Right ventricle myocardium inferior (tissue), 1 donor: ENCODE data around the gene NKX2-3. TPM values are rescaled to one million over a fixed set of nuclear protein-coding genes. Genes with fewer than 3 reads are reported as not detected.

Experiments used
- ATAC-seq: fragments of 200-7000 bp; cut with Tn5 transposase; one replicate; pipeline ENCODE4 v1.9.1; 2020; ENCODE audit warnings: mild to moderate bottlenecking, moderate library complexity
- DNase-seq: peaks from one replicate; pipeline ENCODE4 v3.0.0; 2021; ENCODE audit errors: missing footprints
- intact Hi-C: fragments of 100-400 bp; cut with DNase I; formaldehyde crosslinking; loops from one replicate; pipeline ENCODE4 v1.11.0; 2022
- total RNA-seq: library from RNA; stranded (reverse); fragmentation: NEBNext Ultra II Directional; extraction: Animal tissue kit (Norgen Biotek cat#: 25700); gene quantifications from one replicate; pipeline ENCODE4 v1.2.1, GENCODE V29; 2021
- donor health status: DM: no; HTN: yes; CAD: no; lungs with severe emphysema.

Gene NKX2-3
- total RNA-seq, 1 donor from 2014 or later, result not detected

DNA sequence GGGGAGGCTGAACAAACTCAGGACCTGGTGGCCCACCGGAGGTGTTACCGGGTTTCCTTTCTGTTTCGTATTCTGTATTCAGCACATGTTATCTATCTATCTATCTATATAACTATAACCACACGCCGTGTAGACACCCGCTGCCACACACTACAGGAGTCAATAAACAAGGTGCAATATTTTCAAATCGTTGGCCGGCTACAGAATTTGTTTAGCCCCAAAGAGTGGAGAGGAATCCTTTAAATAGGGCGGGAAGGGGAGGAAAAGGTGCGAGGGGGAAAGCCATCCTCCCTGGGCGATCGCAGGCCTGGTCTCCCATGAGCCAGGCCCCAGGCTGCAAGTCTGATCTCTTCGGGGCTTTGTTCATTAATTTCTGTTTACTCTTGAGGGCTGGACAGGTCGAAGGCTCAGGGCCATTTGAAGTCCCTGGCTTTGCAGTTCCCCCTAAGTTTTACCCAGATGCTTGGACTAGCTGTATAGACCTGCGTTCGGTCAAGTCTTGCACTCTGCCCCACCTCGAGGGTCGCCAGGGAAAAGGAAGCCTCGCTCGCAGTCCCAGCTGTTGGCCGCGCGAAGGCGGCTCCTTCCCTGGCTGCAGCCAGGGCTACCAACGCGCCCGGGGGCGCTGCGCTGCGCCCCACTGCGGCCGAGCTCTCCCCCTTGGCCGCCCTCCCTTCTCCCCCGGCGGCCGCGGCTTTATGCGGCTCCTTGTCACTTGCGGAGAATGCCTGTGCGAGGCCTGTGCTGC, 3.8 kb downstream of the NKX2-3 start:
- DNase-seq (no peak), ATAC-seq (no peak)
- intact Hi-C loops, result no loop called here

DNA sequence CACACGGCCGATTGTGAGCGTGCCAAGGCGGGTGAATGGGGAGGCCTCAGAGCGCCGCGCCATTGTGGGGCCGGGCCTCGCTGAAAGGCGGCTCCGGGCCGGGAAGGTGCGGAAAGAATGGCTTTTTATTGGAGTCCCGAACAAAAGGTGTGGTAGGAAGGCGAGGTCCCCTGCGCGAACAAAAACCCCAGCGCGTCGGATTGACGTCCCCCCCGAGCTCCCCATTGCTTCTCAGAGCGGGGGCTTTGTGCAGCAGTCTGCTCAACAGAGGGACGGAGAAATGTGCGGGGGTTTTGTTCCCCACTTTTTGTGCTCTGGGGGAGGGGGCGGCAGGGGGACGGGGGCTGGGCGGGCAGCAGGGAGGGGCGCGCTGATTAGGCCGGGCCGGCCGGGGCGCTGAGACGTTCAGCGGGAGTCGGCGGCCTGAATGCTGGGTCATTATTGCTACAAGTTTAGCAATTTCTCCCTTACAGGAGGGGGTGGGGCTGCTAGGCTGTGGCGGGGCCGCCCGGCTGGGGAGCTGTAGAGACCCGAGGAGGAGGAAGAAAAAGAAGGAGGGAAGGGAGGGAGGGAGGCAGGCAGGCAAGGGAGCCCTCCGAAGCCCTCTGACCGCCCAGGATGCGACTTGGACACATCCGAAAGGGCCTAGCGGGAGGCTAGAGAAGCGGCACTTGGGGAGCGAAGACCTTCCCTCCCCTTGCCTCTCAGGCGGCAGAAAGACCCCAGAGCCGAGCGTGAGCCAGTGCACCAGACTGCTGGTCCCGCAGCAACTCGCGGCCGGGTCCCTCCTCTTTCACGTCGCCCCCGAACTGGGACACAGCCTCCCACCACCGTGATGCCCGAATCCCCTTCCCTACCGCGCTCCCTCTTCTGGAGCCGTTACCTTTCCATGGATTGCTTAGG, 4.6 kb downstream of the NKX2-3 start:
- intact Hi-C loops, result no loop called here
- no peak for DNase-seq
- no peak for ATAC-seq

DNA sequence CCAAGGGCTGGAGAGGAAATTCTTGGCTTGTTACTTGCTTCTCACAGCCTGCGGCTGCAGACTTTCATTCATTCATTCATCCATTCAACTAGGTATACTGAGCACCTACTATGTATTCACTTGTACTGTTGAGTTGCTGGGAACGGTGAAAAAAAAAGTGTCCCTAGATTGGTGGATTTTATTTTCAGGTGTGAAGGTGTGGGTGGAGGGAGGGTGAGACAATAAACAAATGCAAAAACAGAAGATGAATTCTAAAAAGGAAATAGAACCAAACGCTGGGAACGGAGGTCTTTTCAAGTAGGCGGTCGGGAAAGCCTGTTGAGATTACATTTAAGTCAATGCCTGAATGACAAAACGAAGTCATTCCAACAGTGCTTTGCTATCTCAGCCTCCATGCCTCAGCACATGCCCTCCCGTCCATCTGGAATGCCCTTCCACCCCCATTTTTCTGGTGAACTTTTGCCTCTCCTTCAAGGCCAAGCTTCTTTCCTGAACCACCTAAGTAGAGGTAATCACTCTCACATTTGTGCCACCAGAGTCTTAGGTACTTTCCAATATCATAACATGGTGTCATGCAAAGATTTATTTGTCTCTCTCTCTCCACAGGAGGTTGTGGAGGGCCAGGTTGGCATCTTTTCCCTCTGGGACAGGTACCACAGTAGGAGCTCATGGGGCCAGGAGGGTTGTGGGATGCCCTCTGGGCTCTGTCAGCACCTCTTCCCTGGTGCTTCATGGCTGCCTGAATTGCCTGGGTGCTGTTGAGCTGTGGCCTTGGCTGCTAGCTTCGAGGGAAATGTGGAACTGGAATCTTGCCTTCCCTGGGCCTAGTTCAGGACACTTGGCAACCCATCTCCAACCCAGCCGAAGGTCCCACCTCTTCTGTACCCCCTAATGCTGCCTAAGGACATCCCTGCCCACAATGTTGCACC, 5.5 kb downstream of the NKX2-3 start:
- ATAC-seq, result no peak
- intact Hi-C loops, result no loop called here
- DNase-seq, result no peak

DNA sequence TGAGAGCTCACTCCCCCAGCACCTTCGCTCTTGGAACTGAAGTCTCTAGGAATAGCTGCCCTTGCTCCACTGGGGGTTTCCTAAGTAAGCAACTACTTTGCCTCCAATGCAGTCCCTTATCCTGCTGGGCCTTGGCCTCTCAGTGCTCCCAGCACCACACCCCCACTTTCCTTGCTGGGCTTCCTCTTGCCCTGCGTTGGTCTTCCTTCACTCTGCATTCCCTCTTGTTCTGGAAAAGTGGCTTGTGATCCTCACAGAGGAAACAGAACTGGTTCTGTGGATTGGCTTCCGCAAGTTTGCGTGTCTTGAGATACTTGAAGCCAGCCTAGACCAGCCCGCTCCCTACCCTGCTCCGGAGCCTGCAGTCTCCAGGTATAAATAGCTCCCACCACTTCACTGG, 6.4 kb downstream of the NKX2-3 start:
- intact Hi-C loops, result no loop called here
- no peak for DNase-seq
- ATAC-seq, result no peak

DNA sequence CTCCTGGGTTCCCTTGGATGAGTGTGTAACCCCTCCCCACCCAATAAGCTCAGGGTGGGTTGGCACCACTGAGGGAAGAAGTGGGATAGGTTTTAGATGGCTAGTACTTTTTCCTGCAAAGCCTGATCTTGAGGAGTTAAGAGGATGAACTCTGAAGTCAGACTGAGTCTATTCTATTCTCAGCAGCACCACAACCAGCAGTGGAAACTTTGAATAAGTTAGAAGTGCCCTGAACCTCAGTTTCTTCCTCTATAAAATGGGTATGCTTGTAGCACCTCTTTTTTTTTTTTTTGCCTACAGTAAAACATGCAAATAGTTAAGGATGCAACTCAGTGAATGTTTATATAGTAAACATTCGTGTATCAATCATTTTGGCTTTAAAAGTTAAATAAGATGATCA, 7.1 kb downstream of the NKX2-3 start:
- DNase-seq, result no peak
- intact Hi-C loops, result no loop called here
- ATAC-seq, result no peak

DNA sequence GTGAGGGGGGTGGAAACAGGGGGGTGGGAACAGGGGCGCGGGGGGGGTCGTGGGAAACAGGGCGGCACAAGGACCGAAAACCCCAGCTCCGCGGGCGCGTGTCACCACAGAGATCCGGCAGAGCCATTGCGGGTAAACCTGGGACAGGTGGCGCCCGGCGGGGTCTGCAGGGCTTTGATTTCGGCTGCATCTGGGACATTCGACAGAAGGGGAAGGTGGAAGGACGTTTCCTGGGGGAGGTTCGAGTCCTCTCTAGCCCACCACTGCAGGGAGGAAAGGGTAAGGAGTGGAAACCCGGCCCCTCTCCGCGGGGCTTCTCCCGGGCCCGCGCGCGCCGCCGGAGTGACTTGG, 7.5 kb downstream of the NKX2-3 start:
- DNase-seq, result no peak
- intact Hi-C loops, result no loop called here
- ATAC-seq, result no peak

DNA sequence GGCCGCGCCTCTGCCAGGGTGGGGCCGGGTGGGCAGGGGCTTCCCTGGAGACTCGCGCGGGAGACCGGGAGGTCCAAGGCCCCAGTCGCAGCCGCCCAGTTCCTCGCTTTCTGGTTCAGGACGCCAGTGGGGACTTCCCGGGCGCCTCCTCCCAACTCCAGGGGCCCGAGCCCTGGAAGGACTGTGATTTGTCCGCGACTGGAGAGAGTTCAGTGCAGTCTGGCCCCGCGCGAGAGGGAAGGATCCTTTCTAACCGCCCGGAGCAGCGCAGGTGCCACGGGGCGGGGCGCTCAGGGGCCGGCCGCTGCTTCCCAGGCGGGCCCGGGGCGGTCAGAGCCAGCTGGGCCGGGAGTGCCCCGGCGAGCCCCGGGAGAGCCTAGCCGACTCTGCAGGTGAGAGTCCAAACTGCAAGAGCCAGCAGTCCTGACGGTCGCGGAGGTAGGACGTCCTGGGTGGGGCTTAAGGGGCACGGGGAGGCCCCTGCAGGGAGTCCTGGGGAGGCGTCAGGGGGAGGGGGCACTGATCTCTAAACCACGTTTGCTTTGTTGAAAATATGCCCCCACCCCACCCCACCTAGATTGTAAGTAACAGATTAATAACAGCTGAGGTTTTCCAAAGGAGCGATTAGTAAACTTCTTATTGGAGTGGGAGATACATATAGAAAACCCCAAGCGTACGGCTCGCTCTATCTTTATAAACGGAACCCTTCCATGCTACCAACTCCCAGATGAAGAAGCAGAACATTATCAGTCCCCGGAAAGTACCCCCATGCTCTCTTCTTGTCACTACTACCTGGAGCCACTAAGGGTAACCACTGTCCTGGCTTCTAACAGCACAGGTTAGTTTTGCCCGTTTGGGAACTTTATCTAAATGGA, 8.2 kb downstream of the NKX2-3 start:
- ATAC-seq, result no peak
- intact Hi-C loops, result no loop called here
- DNase-seq, result no peak

DNA sequence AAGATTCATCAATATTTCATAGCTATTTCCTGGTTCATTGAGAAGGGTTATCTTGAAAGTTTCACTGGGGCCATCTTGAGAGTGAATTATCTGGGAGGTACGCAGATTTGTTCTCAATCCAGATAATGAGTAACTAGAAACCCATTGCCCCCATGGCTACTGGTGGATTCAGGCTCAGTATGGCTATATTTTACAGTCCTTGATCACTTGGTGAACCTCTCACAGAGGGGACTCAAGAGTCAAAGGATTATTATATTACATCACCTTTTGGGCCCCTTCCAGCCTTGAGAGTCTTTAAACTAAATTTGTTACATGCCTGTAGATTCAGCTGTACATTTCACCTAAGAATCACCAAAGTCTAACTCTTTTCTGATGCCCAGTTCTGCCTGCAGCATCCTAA, 11.6 kb downstream of the NKX2-3 start:
- intact Hi-C loops, result no loop called here
- ATAC-seq, result no peak
- no peak for DNase-seq

DNA sequence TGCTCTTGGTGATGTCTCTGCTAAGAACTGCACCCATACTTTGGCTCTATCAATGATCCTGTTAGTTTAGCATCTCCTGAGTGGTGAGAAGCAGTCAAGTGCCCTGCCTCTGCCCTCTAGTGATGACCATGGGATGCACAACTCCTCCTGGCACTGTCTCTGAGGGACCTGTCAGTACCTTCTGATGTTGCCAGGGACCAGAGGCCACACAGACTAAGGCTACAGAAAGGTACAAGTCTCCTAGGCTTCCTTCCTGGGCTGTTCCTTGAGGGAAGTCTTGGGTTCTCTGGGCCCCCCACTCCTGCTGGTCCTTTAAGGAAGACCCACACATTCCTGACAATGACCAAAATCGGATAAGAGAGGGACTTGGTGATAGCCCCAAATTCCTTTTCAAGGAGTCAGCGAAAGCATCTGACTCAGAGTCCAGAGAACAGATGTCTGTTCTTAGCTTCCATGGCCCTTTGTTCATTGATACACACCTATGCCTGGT, 15.3 kb downstream of the NKX2-3 start:
- DNase-seq, result no peak
- ATAC-seq, result no peak
- intact Hi-C loops, result no loop called here

DNA sequence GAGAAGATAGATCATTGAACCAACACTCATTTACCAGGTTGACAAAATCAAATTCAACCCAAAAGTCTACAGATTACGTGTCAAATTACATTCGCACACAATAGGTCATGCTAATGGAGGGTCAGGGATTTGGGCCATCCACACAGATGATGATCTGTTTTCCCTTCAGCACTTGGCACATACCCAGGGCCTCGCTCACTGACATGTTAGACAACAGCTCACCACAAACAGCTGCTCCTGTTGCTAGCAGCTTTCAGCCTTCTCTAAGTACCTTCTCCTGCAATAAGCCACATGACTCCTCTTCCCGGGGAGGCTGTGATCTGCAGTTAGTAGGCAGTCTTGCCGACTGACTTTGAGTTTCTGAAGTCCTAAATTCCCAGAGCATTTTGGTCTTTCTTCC, 18.4 kb downstream of the NKX2-3 start:
- no peak for ATAC-seq
- DNase-seq, result no peak
- intact Hi-C loops, result no loop called here

DNA sequence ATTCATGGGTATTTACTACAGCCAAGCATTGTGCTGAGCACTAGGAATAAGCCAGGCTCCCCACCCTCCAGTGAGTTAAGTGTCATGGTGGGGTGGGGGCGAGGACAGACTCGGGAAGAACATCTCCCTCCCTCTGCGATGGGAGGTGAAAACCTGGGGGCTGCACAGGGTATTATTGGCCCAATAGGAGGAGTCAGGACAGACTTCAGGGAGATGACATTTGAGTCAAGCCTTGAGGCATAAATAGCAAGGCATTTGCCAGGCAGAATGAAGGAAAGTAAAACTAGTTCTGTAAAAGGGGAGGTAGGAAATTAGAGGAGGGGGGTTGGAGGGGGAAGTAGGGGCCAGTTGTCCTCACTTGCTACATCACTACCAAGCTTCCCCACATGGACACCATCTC, 18.9 kb downstream of the NKX2-3 start:
- intact Hi-C loops, result no loop called here
- DNase-seq (no peak), ATAC-seq (no peak)

DNA sequence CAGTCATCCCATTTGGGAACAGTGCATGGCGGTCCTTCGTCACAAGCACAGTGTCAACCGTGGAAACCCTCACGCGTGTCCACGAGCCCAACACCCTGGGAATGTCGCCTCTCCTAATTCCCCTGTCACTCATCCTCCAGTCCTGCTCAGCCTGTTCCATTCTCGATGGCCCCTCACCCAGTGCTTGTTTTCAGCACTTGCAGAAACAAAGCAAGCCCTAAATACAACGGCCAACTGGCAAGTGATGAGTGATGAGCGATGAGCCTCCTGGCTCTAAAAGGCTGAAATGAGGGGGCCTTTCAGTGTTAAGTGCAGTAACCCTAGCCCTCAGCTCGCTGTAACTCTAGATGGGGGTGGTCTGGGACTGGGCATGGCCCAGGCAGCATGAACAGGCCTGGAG, 22.6 kb downstream of the NKX2-3 start:
- ATAC-seq, result no peak
- DNase-seq, result no peak
- intact Hi-C loops, result no loop called here

DNA sequence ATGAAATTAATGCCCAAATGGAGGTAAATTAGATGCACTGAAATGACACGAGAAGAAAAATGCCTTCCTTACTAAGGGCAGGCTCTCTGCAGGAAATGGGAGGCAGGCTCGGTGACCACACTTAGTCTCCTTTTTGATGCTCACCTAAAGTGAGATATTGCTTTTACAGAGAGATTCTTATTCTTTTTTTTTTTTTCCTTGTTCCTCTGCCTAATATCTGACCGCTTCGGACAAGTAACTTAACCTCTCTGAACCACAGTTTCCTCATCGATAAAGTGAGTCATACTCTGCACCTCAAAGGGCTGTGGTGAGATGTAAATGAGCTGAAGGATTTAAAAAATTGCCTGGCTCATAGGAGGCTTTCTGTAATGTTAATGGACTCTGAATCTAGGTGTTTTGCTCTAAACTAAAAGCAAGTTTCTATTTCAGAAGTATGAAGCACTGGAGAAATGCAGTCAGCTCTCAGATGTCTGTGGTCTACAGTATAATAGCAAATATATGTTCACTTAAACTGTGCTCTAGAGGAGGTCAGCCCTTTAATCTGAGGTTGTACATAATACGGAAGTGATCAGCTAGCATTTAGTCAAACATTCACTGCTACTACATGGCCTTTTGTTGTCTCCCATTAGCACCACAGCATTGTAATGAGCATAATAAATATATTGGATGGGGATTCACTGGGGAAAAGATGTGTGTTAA, 23.2 kb downstream of the NKX2-3 start:
- ATAC-seq (no peak), DNase-seq (no peak)
- intact Hi-C loops, result no loop called here

DNA sequence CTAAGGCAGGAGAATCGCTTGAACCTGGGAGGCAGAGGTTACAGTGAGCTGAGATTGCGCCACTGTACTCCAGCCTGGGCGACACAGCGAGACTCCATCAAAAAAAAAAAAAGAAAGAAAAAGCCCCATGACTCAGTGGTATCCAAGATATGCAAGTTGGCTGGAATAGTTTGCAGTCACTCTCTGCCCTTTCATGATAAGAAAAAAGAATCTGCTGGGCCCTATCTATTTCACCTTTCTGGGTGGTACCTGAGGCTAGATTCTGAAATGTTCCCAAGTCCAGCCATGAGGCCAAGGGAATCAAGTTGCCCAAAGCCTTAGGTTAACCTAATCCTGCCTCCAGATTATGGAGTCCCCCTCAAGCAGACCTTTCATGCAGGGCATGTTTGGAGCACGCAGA, 24.3 kb downstream of the NKX2-3 start:
- no peak for ATAC-seq
- DNase-seq, result no peak
- intact Hi-C loops, result no loop called here

DNA sequence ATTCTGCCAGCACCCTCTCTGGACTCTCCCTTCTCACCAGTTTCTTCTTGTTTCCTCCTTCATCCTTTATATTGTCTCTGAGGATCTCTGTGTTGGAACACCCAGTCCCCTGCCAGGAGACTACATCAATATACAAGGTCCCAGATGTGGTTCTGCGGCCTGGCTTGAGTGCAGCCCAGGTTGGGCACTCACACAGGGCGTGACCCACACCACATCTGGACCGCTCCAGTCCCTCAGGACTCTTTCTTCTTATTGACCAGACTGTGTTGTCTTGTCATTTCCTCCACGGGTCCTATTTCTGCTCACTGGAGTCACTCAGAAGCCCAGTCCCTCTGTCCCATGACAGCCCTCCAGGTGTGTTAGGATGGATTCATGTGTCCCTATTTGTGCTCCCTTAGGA, 26.0 kb downstream of the NKX2-3 start:
- ATAC-seq (no peak), DNase-seq (no peak)
- intact Hi-C loops, result no loop called here

DNA sequence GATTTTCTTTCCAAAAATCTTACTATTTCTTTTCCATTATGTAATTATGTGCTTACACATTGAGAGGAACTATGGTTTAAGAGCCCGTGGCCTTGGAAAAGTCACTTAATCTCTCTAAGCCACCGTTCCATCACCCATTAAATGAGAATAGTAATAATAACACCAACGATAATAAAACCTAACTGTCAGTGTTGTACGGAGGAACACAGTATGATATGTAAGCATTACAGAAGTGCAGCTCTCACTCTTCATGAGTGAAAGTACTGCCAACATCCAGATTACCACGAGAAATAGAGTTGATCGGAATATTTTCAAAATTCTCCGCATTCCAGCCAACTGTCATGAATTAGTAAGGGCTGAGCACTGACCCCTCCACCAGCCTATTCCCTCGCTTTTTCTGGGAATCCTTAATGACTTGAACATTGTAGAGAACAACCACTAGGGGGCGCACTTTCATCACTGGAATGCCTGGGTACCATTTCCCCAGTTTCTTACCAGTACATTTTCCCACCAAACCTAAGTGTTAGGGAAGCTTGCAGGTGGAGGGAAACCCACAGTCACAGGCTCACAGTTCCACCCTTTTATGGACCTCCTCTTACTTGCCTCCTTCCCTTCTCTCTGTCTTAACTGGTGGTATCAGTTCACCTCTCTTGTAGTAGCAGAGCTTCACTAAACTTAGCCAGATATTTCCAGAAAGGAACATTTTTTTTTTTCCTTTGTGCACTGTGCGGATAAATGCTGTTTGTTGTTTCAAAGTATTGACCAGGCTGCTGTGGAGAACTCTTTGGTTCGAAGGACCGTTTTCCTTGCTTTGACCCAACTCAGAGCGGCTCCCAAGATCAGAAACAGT, 27.8 kb downstream of the NKX2-3 start:
- ATAC-seq, result no peak
- intact Hi-C loops, result loop anchor here (10.0 kb wide), 1 partner anchor 144 kb away; no protein-coding TSS in a partner anchor
- DNase-seq, result no peak

DNA sequence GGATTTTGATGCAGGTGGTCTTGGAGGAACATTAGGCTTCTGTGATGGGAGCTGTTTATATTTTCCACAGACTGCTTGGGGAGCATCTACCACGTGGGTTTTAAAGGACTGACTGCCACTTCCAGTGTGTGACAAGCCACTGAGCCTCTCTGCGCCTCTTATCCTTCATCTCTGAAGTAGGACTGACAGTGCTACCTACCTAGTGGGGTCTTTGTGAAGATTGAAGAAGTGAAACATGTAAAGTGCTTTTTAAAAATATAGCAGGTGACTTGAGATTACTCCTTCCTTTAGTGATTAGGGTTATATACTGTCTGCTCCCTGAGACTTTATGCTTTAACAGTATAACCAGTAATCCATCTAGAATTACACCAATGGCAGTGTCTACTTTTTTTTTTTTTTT, 29.9 kb downstream of the NKX2-3 start:
- DNase-seq (no peak), ATAC-seq (no peak)
- intact Hi-C loops, result loop anchor here (10.0 kb wide), 1 partner anchor 142 kb away; no protein-coding TSS in a partner anchor
